Small intestine (tissue), 7 donors: ENCODE measurements around the gene NQO1. TPM values are rescaled to one million over a fixed set of nuclear protein-coding genes. Genes with fewer than 3 reads are reported as not detected.

ENCODE experiments used
- DNase-seq, 2 donors: peaks; one replicate each; pipeline versions ENCODE4 v3.0.0 to v3.0.0-alpha.2; 2013
- FAIRE-seq: peaks from 2 replicates; lab custom pipeline; 2012; peaks lifted over from hg19 to GRCh38; lab: Jason Lieb, UNC
- H3K27ac ChIP-seq, 3 donors: one replicate each; pipeline ENCODE4 v1.5.1; 2013; ENCODE audit warnings: low read length in 2 of 3, mild to moderate bottlenecking in 2 of 3, control low read depth in 1 of 3, inconsistent platforms in 1 of 3, low read depth in 1 of 3, moderate library complexity in 1 of 3
- H3K27me3 ChIP-seq, 3 donors: one replicate each; pipeline ENCODE4 v1.6.1; 2013; ENCODE audit warnings: low read length in 3 of 3, inconsistent platforms in 1 of 3; ENCODE audit not compliant: control insufficient read depth in 3 of 3, insufficient read depth in 3 of 3
- H3K36me3 ChIP-seq, 3 donors: one replicate each; pipeline ENCODE4 v1.6.1; 2013; ENCODE audit warnings: low read length in 3 of 3, inconsistent platforms in 1 of 3, low read depth in 1 of 3, mild to moderate bottlenecking in 1 of 3, moderate library complexity in 1 of 3; ENCODE audit not compliant: control insufficient read depth in 3 of 3, insufficient read depth in 2 of 3
- H3K4me1 ChIP-seq, 3 donors: one replicate each; pipeline ENCODE4 v1.6.1; 2013; ENCODE audit warnings: low read length in 2 of 3, inconsistent platforms in 1 of 3, low read depth in 1 of 3, mild to moderate bottlenecking in 1 of 3, moderate library complexity in 1 of 3; ENCODE audit not compliant: control insufficient read depth in 3 of 3, insufficient read depth in 2 of 3
- H3K4me3 ChIP-seq, 3 donors: one replicate each; pipeline ENCODE4 v1.5.1; 2013; ENCODE audit warnings: low read length in 3 of 3, control low read depth in 1 of 3, inconsistent platforms in 1 of 3, low read depth in 1 of 3, mild to moderate bottlenecking in 1 of 3, moderate library complexity in 1 of 3
- H3K9me3 ChIP-seq, 2 donors: one replicate each; pipeline ENCODE4 v1.6.1; 2013; ENCODE audit warnings: low read depth in 1 of 2, low read length in 1 of 2; ENCODE audit not compliant: control insufficient read depth in 2 of 2, insufficient read depth in 1 of 2
- WGBS, 3 donors: extraction: QIAGEN DNeasy Blood & Tissue Kit; methylation state at CpG; one replicate each; pipeline ENCODE4 v1.1.7; 2013; 5-methylcytosine and 5-hydroxymethylcytosine counted together
- polyA plus RNA-seq, 4 donors: library from polyadenylated mRNA; stranded (reverse) in 3 of 4; unstranded in 1 of 4; fragments of 200-250 nt in 3 of 4; fragments of 120-200 nt in 1 of 4; gene quantifications; one replicate each; pipeline versions ENCODE4 v1.2.1 to v1.2.3, GENCODE V29; 2013
- donor health status: healthy with polysubstance abuse.
- donor health status: control.
- donor health status: control.
- donor health status: Bipolar disorder and iron deficiency.
- donor health status: healthy.

NQO1 gene
- polyA plus RNA-seq, 4 donors: 18.2 to 151 (median 96.3) TPM

DNA sequence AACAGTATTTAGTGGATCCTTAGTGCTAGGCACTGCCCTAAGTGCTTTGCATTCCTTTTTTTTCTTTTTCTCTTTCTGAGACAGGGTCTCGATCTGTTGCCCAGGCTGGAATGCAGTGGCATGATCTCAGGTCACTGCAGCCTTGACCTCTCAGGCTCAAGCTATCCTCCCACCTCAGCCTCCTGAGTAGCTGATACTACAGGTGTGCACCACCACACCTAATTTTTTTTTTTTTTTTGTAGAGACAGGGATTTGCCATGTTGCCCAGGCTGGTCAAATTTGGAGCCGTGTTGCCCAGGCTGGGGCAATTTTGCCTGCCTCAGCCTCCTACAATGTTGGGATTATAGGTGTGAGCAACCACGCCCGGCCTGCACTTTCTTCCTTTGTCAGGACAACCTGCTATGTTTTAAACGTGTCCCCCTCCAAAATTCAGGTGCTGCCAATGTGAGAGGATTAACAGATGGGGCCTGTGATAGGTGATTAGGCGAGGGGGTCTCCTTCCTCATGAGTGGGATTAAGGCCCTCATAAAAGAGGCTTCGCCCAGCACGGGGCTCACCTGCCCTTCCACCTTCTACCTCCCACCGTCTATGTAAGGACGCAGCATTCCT is 5.4 kb downstream of the NQO1 start:
- H3K36me3 ChIP-seq: peaks cover 0 to 14% (median 3%) of the 10 kb centered on the region in 3 donors
- DNase-seq (no peak), FAIRE-seq (no peak)
- no peaks in the 10 kb centered on the region for H3K9me3 ChIP-seq
- WGBS, 3 donors: 72 to 87% (median 81%) methylated on average over 10 of the region's 10 CpGs
- H3K4me3 ChIP-seq: no peak overlapping the region
- H3K4me1 ChIP-seq: peaks cover 0 to 27% (median 1%) of the 10 kb centered on the region in 3 donors
- H3K27me3 ChIP-seq: no peaks in the 10 kb centered on the region
- H3K27ac ChIP-seq: no peak overlapping the region

DNA sequence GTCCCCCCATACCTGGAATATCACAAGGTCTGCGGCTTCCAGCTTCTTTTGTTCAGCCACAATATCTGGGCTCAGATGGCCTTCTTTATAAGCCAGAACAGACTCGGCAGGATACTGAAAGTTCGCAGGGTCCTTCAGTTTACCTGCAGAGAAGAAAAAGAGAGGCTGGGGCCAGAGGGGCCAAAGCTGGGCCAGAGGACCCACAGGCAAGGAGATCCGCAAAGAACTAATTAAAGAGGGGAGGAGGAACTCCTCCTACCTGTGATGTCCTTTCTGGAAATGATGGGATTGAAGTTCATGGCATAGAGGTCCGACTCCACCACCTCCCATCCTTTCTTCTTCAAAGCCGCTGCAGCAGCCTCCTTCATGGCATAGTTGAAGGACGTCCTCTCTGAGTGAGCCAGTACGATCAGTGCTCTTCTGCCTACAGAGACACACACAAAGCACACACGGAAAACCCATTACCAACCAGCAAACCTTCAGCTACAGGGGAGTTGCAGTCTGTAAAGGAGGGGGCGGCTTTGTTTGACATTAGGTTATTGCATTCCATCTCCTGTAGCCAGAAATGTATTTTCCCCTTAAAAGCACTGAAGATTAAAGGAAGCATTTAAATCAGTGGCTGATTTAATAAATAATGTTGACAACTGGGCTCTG is 8.1 kb downstream of the NQO1 start:
- FAIRE-seq (no peak), DNase-seq (no peak)
- WGBS, 3 donors: 81 to 85% (median 83%) methylated on average over 10 of the region's 10 CpGs
- Histone ChIP-seq H3K4me3 (no peak overlapping the region), H3K4me1 (peaks cover 0 to 9% (median 0%) of the 10 kb centered on the region in 3 donors), H3K27me3 (no peaks in the 10 kb centered on the region), H3K36me3 (peaks cover 2 to 25% (median 3%) of the 10 kb centered on the region in 3 donors), H3K9me3 (no peaks in the 10 kb centered on the region), H3K27ac (no peak overlapping the region)

DNA sequence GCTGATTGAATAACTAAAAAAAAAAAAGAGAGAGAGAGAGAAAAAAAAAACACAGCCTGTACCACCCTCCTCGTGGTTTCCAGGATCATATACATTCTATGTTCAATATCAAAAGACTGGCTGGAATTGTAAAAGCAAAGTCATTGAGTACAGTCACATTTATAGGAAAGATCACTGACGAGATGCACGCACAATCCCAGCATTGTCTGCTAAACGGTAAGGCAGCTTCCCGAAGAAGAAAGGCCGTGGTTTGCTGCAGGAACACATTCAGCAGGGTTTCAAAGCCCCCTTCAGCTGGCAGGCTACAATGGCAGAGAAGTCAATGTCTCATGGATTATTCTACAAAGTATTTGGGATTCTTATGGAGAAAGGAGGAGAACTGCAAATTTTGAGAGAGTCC is 9.3 kb downstream of the NQO1 start:
- no peak overlapping the region for H3K4me3 ChIP-seq
- peaks cover 4 to 36% (median 6%) of the 10 kb centered on the region in 3 donors for H3K36me3 ChIP-seq
- FAIRE-seq (no peak), DNase-seq (no peak)
- H3K27me3 ChIP-seq: no peaks in the 10 kb centered on the region
- 88 to 91% (median 89%) methylated on average over 6 of the region's 6 CpGs for WGBS, 3 donors
- H3K4me1 ChIP-seq: peaks cover 0 to under 1% (median 0%) of the 10 kb centered on the region in 3 donors
- H3K27ac ChIP-seq: no peak overlapping the region
- H3K9me3 ChIP-seq: no peaks in the 10 kb centered on the region

DNA sequence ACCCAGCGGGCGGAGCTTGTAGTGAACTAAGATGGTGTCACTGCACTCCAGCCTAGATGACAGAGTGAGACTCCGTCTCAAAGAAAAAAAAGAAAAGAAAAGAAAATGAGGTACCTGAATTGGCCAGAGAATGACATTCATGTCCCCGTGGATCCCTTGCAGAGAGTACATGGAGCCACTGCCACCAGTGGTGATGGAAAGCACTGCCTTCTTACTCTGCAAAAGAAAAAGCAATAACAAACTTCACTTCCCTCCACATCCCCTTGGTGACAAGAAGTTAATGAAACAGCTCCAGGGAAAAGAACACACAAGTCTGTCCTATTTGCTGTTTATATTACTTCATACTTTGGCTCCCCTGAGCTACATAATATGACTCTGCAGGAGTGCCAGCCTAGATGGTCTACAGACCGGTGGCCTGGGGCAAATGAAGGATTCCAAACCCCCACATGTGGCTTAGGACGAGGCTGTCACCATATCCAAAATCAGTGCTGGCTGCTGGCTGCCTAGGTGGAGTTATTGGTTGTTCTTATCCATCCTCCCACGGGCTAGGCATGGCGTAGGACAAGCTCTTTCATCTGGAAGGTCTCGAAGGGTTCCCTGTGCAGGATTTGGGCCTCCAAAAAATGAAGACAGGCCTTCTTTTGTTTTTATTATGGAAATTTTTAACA is 13.3 kb downstream of the NQO1 start:
- Histone ChIP-seq H3K27ac (no peak overlapping the region), H3K4me1 (no peaks in the 10 kb centered on the region), H3K9me3 (no peaks in the 10 kb centered on the region), H3K36me3 (peaks cover 3 to 42% (median 4%) of the 10 kb centered on the region in 3 donors), H3K4me3 (no peak overlapping the region), H3K27me3 (no peaks in the 10 kb centered on the region)
- FAIRE-seq (no peak), DNase-seq (no peak)
- WGBS, 3 donors: 91 to 95% (median 92%) methylated on average over 9 of the region's 9 CpGs

DNA sequence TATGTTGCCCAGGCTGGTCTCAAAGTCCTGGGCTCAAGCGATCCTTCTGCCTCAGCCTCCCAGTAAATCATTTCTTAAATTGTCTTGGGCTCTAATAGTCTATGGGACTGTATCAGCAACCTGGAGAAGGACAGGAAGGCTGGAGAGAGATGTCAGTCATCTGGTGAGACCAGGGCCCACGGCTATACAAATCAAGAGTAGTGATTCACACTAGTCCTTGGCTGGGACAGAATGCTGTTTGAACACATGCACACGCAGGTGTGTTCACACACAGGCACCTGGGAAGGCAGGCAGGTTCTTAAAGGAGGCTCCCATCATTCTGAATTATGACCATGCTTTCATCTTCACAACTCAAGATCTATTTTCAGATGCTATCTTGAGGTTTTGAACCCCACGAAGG is 14.1 kb downstream of the NQO1 start:
- Histone ChIP-seq H3K36me3 (peaks cover 4 to 36% (median 6%) of the 10 kb centered on the region in 3 donors), H3K4me3 (no peak overlapping the region), H3K27me3 (no peaks in the 10 kb centered on the region), H3K4me1 (no peaks in the 10 kb centered on the region), H3K27ac (no peak overlapping the region), H3K9me3 (no peaks in the 10 kb centered on the region)
- DNase-seq: no peak
- 52 to 73% (median 58%) methylated on average over 4 of the region's 4 CpGs for WGBS, 3 donors
- FAIRE-seq: no peak

DNA sequence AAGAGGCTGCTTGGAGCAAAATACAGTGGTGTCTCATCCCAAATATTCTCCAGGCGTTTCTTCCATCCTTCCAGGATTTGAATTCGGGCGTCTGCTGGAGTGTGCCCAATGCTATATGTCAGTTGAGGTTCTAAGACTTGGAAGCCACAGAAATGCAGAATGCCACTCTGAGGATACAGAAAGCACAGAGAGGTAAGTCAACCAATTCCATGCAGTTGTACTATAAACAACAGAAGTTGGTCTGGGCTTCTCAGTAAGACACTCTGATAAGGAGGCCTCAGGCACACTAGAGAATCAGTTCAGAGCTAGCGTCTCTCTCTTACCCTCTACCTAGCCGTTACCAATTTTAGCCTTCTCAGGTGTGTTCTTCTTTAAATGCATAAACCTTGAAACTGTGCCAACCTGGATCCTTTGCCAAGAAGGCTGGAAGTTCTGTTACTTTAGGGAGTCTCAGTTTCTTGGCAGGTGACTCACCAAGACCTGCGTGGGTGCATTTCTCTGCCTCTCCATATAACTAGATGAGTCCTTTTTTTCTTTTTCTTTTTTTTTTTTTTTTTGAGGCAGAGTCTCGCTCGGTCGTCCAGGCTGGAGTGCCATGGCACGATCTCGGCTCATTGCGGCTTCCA is 15.1 kb downstream of the NQO1 start:
- FAIRE-seq: no peak
- 34 to 64% (median 34%) methylated on average over 12 of the region's 12 CpGs for WGBS, 3 donors
- Histone ChIP-seq H3K9me3 (no peaks in the 10 kb centered on the region), H3K4me3 (no peak overlapping the region), H3K27ac (peak overlapping the region in 1 of 3 donors; percentile 2), H3K36me3 (peaks cover 4 to 33% (median 6%) of the 10 kb centered on the region in 3 donors), H3K4me1 (no peaks in the 10 kb centered on the region), H3K27me3 (no peaks in the 10 kb centered on the region)
- DNase-seq: peak in 1 of 2 donors; percentile 62

DNA sequence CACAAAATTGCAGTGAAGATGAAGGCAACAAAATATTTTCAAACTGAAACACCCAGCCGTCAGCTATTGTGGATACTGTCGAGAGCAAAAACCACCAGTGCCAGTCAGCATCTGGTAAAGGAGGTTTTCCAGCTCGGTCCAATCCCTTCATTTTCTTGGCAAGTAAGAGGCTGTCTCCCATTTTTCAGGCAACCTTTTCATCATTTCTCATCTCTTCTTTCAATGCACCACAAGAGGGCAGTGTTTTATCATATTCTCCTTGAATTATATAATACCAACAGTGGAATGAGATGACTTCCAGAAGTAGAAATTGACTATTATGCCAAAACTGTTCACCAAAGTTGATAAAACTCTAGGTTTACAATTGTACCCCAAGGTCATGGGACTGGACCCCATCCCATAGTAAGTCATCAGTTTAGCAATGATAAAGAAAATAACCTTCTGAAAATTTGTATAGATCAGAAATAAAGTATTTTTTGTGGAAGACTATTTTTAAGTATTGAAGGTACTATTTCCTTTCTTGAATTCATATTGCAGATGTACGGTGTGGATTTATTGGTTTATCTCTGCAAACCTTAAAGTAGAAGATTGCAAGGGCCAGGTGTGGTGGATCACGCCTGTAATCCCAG is 16.8 kb downstream of the NQO1 start:
- H3K9me3 ChIP-seq: no peaks in the 10 kb centered on the region
- 32 to 43% (median 38%) methylated on average over 5 of the region's 5 CpGs for WGBS, 3 donors
- peaks cover 4 to 33% (median 6%) of the 10 kb centered on the region in 3 donors for H3K36me3 ChIP-seq
- no peaks in the 10 kb centered on the region for H3K4me1 ChIP-seq
- no peak overlapping the region for H3K4me3 ChIP-seq
- FAIRE-seq (no peak), DNase-seq (peak; percentile 76 to 80)
- H3K27ac ChIP-seq: no peak overlapping the region
- no peaks in the 10 kb centered on the region for H3K27me3 ChIP-seq
